ENCODE data around the gene PCSK4. TPM values are rescaled to one million over a fixed set of nuclear protein-coding genes. Genes with fewer than 3 reads are reported as not detected.
"Not testable (repeated sequence)": the region's sequence is repeated elsewhere in the genome, so short reads cannot be mapped to it uniquely, and the experiment has no call there.

Gene PCSK4
- total RNA-seq, 1 experiment from 2014 or later, result 9.1 TPM

DNA sequence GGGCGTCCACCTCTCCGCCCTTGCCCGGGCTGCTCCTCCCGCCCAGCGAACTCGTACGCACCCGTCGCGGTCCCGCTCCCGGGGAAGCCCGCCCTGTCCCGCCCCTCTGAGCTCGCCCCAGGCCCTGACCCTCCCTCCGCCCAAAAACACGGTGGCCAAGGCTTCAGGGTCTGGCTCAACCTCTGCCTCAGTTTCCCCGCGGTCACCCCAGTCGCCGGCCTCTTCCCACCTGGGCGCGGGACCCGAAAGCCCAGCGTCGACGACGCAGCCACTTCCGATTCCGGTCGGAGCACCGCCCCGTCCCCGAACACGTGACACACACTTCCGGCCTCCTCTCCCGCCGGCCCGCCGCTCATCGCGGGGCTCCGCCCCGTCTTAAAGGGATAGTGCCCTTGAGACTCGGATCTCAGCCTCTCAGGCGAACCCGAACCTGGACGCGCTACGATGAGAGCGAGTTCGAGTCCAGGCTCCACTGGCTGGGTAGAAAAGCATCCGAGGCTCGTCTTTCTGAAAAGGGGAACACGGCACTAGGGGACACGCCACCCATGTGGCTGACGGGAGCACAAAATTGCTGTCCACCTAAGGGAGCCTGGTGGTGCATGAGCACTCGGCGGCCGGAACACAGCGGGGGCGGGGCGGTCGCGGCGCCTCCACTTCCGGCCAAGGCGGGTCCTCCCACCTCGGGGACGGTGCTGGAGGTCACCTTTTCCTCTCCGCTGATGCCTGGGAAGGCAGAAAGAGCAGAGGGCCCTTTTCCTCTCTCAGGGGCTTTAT lies 11.0 kb downstream of the PCSK4 start, which contains the start of gene C19orf25:
Gene C19orf25 (minus strand): TSS at position 282 of the 774 bp plus-strand sequence. CDS start 312 bp downstream, outside the sequence.
- H3K27ac Mint-ChIP-seq, result peak within 1 kb of the TSS; percentile 95 to 98 (median 97); a peak in 6 of 7 replicates
- peak within 1 kb of the TSS; percentile 97 to 98 for H3K4me3 Mint-ChIP-seq
- no peak within 1 kb of the TSS for H3K27ac ChIP-seq (ENCODE audit: insufficient read length, low read depth, low read length)

DNA sequence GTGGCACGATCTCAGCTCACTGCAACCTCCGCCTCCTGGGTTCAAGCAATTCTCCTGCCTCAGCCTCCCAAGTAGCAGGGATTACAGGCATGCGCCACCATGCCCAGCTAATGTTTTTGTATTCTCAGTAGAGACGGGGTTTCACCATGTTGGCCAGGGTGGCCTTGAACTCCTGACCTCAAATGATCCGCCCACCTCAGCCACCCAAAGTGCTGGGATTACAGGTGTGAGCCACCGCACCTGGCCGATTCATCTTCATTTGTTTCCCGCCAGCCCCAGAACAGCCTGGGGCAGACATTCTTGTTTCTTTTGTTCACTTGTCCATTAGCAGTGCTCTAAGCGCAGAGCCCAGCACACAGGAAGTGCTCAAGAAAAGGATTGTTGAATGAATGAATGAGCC lies 13.1 kb downstream of the PCSK4 start:
- H3K23ac ChIP-seq (ENCODE audit: insufficient read length, low read depth, low read length); H3K27me3 ChIP-seq (ENCODE audit: insufficient read depth, low read length); H3K79me2 ChIP-seq (ENCODE audit: insufficient read depth, low read length); H3K27ac ChIP-seq (ENCODE audit: insufficient read length, low read depth, low read length); H3K14ac ChIP-seq (ENCODE audit: insufficient read depth, low read length); H3T11ph ChIP-seq (ENCODE audit: low read length); H4K5ac ChIP-seq (ENCODE audit: insufficient read length, low read depth, low read length); H4K20me1 ChIP-seq (ENCODE audit: control insufficient read depth, insufficient read depth, insufficient read length); H3K9me3 Mint-ChIP-seq; H3K56ac ChIP-seq (ENCODE audit: insufficient read length, low read depth, low read length); H2BK15ac ChIP-seq (ENCODE audit: low read depth, low read length); H2BK5ac ChIP-seq (ENCODE audit: insufficient read length, low read length); H4K8ac ChIP-seq (replicated peaks; ENCODE audit: insufficient read length, low read depth, low read length); H3K79me1 ChIP-seq (ENCODE audit: insufficient read depth, low read depth, low read length, poor library complexity, severe bottlenecking); H2AFZ ChIP-seq (ENCODE audit: low read length); H3K27ac Mint-ChIP-seq; H2BK12ac ChIP-seq (ENCODE audit: insufficient read length, low read depth, low read length); H3K9ac ChIP-seq (ENCODE audit: extremely low read depth, insufficient read length, low read length); H3K4me1 ChIP-seq (ENCODE audit: insufficient read depth, low read length); H3K4ac ChIP-seq (ENCODE audit: low read depth, low read length); H2AK5ac ChIP-seq (ENCODE audit: insufficient read length, low read length); H3K4me2 ChIP-seq (ENCODE audit: insufficient read depth, insufficient read length, low read length); H2BK20ac ChIP-seq (ENCODE audit: low read depth, low read length, poor library complexity, severe bottlenecking); H3K18ac ChIP-seq (ENCODE audit: insufficient read length, low read depth, low read length); H2BK120ac ChIP-seq (ENCODE audit: low read depth, low read length, poor library complexity, severe bottlenecking); H3K23me2 ChIP-seq (ENCODE audit: insufficient read length, low read depth, low read length, poor library complexity, severe bottlenecking); H4K91ac ChIP-seq (ENCODE audit: insufficient read length, low read depth, low read length); H3K9me3 ChIP-seq (ENCODE audit: control insufficient read depth, low read depth, low read length): not testable (repeated sequence)
- H3K4me3 Mint-ChIP-seq, result peak overlapping the region; percentile 29 to 63; a peak in 3 of 5 replicates
- peaks cover 15% of the 10 kb centered on the region for H3K27me3 Mint-ChIP-seq (ENCODE audit: low read depth)
- peak; percentile 27 for DNase-seq
- WGBS (ENCODE audit: extremely low coverage, insufficient read length, low lambda C conversion rate), result no CpG with 5 or more reads among the region's 9 CpGs
- H3K36me3 Mint-ChIP-seq (ENCODE audit: insufficient read depth in 1 of 3, low read depth in 3 of 3), result peaks cover 5 to 13% (median 11%) of the 10 kb centered on the region in 3 experiments; a peak in 6 of 7 replicates
- peaks cover 0 to 11% of the 10 kb centered on the region in 2 experiments; a peak in 2 of 4 replicates for H3K4me1 Mint-ChIP-seq

More for the DNA sequence above, 11.0 kb downstream of the PCSK4 start, which contains the start of gene C19orf25:
- no peak within 1 kb of the TSS for H2BK5ac ChIP-seq (ENCODE audit: insufficient read length, low read length)
- no peak within 1 kb of the TSS for H2BK12ac ChIP-seq (ENCODE audit: insufficient read length, low read depth, low read length)
- H3K79me1 ChIP-seq (ENCODE audit: insufficient read depth, low read depth, low read length, poor library complexity, severe bottlenecking), result no peaks in the 10 kb centered on the region
- TF ChIP-seq, protein P1, sequence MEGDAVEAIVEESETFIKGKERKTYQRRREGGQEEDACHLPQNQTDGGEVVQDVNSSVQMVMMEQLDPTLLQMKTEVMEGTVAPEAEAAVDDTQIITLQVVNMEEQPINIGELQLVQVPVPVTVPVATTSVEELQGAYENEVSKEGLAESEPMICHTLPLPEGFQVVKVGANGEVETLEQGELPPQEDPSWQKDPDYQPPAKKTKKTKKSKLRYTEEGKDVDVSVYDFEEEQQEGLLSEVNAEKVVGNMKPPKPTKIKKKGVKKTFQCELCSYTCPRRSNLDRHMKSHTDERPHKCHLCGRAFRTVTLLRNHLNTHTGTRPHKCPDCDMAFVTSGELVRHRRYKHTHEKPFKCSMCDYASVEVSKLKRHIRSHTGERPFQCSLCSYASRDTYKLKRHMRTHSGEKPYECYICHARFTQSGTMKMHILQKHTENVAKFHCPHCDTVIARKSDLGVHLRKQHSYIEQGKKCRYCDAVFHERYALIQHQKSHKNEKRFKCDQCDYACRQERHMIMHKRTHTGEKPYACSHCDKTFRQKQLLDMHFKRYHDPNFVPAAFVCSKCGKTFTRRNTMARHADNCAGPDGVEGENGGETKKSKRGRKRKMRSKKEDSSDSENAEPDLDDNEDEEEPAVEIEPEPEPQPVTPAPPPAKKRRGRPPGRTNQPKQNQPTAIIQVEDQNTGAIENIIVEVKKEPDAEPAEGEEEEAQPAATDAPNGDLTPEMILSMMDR (conservative IDR thresholded peaks at IDR 0.05), result no peak
- no peak within 1 kb of the TSS for H2BK120ac ChIP-seq (ENCODE audit: low read depth, low read length, poor library complexity, severe bottlenecking)
- H3K56ac ChIP-seq (ENCODE audit: insufficient read length, low read depth, low read length), result no peak within 1 kb of the TSS
- peak within 1 kb of the TSS; percentile 32 for H2AFZ ChIP-seq (ENCODE audit: low read length)
- no peak within 1 kb of the TSS for H4K5ac ChIP-seq (ENCODE audit: insufficient read length, low read depth, low read length)
- no peak within 1 kb of the TSS for H3K4ac ChIP-seq (ENCODE audit: low read depth, low read length)
- Mint-ChIP-seq H3K36me3 (ENCODE audit: insufficient read depth in 1 of 3, low read depth in 3 of 3) (peaks cover 5 to 13% (median 11%) of the 10 kb centered on the region in 3 experiments; a peak in 6 of 7 replicates), H3K27me3 (ENCODE audit: low read depth) (no peaks in the 10 kb centered on the region; the same call in none of the 2 replicates), H3K9me3 (no peaks in the 10 kb centered on the region), H3K4me1 (peaks cover 0 to 9% of the 10 kb centered on the region in 2 experiments; a peak in 2 of 4 replicates)
- peak within 1 kb of the TSS; percentile 80; the same call in 1 of the 2 replicates for H3K14ac ChIP-seq (ENCODE audit: insufficient read depth, low read length)
- H3K9ac ChIP-seq (ENCODE audit: extremely low read depth, insufficient read length, low read length), result peak within 1 kb of the TSS; percentile 75
- H4K8ac ChIP-seq (replicated peaks; ENCODE audit: insufficient read length, low read depth, low read length), result no peak within 1 kb of the TSS
- no peaks in the 10 kb centered on the region for H3K9me3 ChIP-seq (ENCODE audit: control insufficient read depth, low read depth, low read length)
- peak; percentile 94 for DNase-seq
- no peak within 1 kb of the TSS for H2BK15ac ChIP-seq (ENCODE audit: low read depth, low read length)
- no peak within 1 kb of the TSS for H3K23ac ChIP-seq (ENCODE audit: insufficient read length, low read depth, low read length)
- H3K18ac ChIP-seq (ENCODE audit: insufficient read length, low read depth, low read length), result peak within 1 kb of the TSS; percentile 79
- H2BK20ac ChIP-seq (ENCODE audit: low read depth, low read length, poor library complexity, severe bottlenecking), result no peak within 1 kb of the TSS
- H3K4me1 ChIP-seq (ENCODE audit: insufficient read depth, low read length), result no peaks in the 10 kb centered on the region
- peak within 1 kb of the TSS; percentile 54 for H3K4me2 ChIP-seq (ENCODE audit: insufficient read depth, insufficient read length, low read length)
- H3K79me2 ChIP-seq (ENCODE audit: insufficient read depth, low read length), result no peaks in the 10 kb centered on the region
- WGBS (ENCODE audit: extremely low coverage, insufficient read length, low lambda C conversion rate), result no CpG with 5 or more reads among the region's 71 CpGs
- H3K27me3 ChIP-seq (ENCODE audit: insufficient read depth, low read length), result no peaks in the 10 kb centered on the region
- no peak within 1 kb of the TSS for H3T11ph ChIP-seq (ENCODE audit: low read length)
- no peak within 1 kb of the TSS for H2AK5ac ChIP-seq (ENCODE audit: insufficient read length, low read length)
- no peak within 1 kb of the TSS for H4K91ac ChIP-seq (ENCODE audit: insufficient read length, low read depth, low read length)
- H3K23me2 ChIP-seq (ENCODE audit: insufficient read length, low read depth, low read length, poor library complexity, severe bottlenecking), result peaks cover 3% of the 10 kb centered on the region
- H4K20me1 ChIP-seq (ENCODE audit: control insufficient read depth, insufficient read depth, insufficient read length), result no peaks in the 10 kb centered on the region
